KMS-11 (cell line): ENCODE measurements around the gene SAT2.
"Not testable (repeated sequence)": the region's sequence is repeated elsewhere in the genome, so short reads cannot be mapped to it uniquely, and the experiment has no call there.

ENCODE experiments used
- H2AFZ ChIP-seq: fragments of 200-600 bp; sonication (generic); 2 replicates; pipeline ENCODE4 v1.6.1; 2016; ENCODE audit warnings: antibody characterized with exemption, mixed run types, low read depth
- H3K27ac ChIP-seq: fragments of 200-600 bp; sonication (generic); 2 replicates; pipeline ENCODE4 v1.6.1; 2016; ENCODE audit warnings: mild to moderate bottlenecking, mixed run types
- H3K27me3 ChIP-seq: fragments of 200-600 bp; sonication (generic); 2 replicates; pipeline ENCODE4 v1.6.1; 2017; ENCODE audit warnings: mild to moderate bottlenecking, low read depth, mixed run types, moderate library complexity; ENCODE audit not compliant: insufficient read depth
- H3K36me3 ChIP-seq: fragments of 200-600 bp; sonication (generic); 2 replicates; pipeline ENCODE4 v1.6.1; 2017; ENCODE audit warnings: mild to moderate bottlenecking, mixed run types; ENCODE audit not compliant: insufficient read depth
- H3K4me1 ChIP-seq: fragments of 200-600 bp; sonication (generic); 2 replicates; pipeline ENCODE4 v1.6.1; 2016; ENCODE audit warnings: mild to moderate bottlenecking, low read depth, mixed run types; ENCODE audit not compliant: poor library complexity, severe bottlenecking
- H3K4me2 ChIP-seq: fragments of 200-600 bp; sonication (generic); 2 replicates; pipeline ENCODE4 v1.7.0; 2016; ENCODE audit warnings: mild to moderate bottlenecking, mixed run types
- H3K4me3 ChIP-seq: fragments of 200-600 bp; sonication (generic); IDR thresholded peaks from 2 replicates; pipeline ENCODE4 v1.6.1; 2017; ENCODE audit warnings: low read depth, low read length, mixed read lengths; ENCODE audit not compliant: insufficient read depth
- H3K79me2 ChIP-seq: fragments of 200-600 bp; sonication (generic); 2 replicates; pipeline ENCODE4 v1.6.1; 2016; ENCODE audit warnings: low read depth, mixed run types; ENCODE audit not compliant: insufficient read depth
- H3K9ac ChIP-seq: fragments of 200-600 bp; sonication (generic); 2 replicates; pipeline ENCODE4 v1.6.1; 2016; ENCODE audit warnings: mild to moderate bottlenecking, mixed run types
- H4K20me1 ChIP-seq: fragments of 200-600 bp; sonication (generic); 2 replicates; pipeline ENCODE4 v1.6.1; 2016; ENCODE audit warnings: mild to moderate bottlenecking, mixed run types; ENCODE audit not compliant: insufficient read depth
- TF ChIP-seq, protein P1 (sequence below): fragments of 200-600 bp; sonication (generic); conservative IDR thresholded peaks from 2 replicates; pipeline ENCODE4 v1.6.1; 2017; ENCODE audit warnings: low read depth, mild to moderate bottlenecking, antibody characterized with exemption, low read length, moderate library complexity, mixed read lengths

The SAT2 gene

DNA sequence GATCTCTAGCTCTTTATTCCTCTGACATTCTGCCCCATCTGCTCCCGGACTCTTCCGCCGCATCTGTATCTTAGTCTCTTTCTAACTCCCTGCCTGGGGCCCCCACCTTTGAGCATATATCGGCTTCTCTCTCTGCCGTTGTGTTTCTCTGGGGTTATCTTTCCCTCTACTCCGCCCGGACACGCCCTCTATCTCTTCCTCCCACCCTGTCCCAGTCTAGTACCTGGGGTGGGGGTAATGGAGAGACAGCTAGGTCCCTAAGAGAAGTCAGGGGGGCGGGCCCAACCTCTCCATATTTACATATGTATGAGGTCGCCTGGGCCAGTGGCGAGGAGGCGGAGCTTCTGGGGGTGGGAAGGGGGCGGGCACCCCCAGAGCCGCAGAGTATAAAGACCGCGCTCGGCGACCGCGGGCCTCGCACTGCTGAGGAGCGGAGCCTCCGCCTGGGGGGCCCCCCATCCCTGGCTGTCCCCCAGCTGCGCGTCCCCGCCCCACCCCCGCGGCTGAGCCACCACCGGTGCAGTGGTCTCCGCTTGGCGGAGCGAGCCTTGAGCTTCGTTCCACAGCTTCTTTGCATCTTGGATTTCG lies 23.0 kb upstream of the SAT2 start, which contains the start of gene ATP1B2:
TSS of gene ATP1B2 (plus strand) at position 418 of the 588 bp plus-strand sequence. CDS start 593 bp downstream, outside the sequence.
- H2AFZ ChIP-seq: no peak within 1 kb of the TSS
- H4K20me1 ChIP-seq: no peaks in the 10 kb centered on the region
- no peaks in the 10 kb centered on the region for H3K36me3 ChIP-seq
- no peaks in the 10 kb centered on the region for H3K4me1 ChIP-seq
- H3K27me3 ChIP-seq: no peaks in the 10 kb centered on the region
- no peak within 1 kb of the TSS for H3K27ac ChIP-seq
- H3K79me2 ChIP-seq: no peaks in the 10 kb centered on the region
- no peak within 1 kb of the TSS for H3K4me3 ChIP-seq
- H3K4me2 ChIP-seq: no peak within 1 kb of the TSS
- no peak within 1 kb of the TSS for H3K9ac ChIP-seq
- TF ChIP-seq, protein P1, sequence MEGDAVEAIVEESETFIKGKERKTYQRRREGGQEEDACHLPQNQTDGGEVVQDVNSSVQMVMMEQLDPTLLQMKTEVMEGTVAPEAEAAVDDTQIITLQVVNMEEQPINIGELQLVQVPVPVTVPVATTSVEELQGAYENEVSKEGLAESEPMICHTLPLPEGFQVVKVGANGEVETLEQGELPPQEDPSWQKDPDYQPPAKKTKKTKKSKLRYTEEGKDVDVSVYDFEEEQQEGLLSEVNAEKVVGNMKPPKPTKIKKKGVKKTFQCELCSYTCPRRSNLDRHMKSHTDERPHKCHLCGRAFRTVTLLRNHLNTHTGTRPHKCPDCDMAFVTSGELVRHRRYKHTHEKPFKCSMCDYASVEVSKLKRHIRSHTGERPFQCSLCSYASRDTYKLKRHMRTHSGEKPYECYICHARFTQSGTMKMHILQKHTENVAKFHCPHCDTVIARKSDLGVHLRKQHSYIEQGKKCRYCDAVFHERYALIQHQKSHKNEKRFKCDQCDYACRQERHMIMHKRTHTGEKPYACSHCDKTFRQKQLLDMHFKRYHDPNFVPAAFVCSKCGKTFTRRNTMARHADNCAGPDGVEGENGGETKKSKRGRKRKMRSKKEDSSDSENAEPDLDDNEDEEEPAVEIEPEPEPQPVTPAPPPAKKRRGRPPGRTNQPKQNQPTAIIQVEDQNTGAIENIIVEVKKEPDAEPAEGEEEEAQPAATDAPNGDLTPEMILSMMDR: no peak

DNA sequence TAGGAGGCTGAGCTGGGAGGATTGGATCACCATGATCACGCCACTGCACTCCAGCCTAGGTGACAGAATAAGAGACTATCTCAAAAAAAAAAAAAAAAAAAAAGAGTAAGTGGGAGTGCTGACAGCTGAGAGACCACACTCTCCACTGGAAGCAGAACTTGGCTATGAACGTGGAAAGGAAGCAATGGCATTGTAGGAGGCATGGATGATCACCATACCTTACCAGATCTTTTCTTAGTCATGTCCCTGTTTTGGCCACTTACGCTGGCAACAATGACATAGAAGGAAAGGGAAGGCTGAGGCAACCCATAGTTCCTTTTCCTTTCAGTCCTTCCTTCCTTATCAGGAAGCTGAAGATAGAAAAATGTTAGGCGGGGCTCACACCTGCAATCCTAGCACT lies 19.4 kb upstream of the SAT2 start:
- no peaks in the 10 kb centered on the region for H3K4me1 ChIP-seq
- no peak overlapping the region for H3K9ac ChIP-seq
- H3K79me2 ChIP-seq: no peaks in the 10 kb centered on the region
- H3K4me2 ChIP-seq: no peak overlapping the region
- TF ChIP-seq, protein P1: no peak
- H2AFZ ChIP-seq: no peak overlapping the region
- H3K4me3 ChIP-seq: no peak overlapping the region
- H3K36me3 ChIP-seq: no peaks in the 10 kb centered on the region
- no peak overlapping the region for H3K27ac ChIP-seq
- no peaks in the 10 kb centered on the region for H4K20me1 ChIP-seq
- H3K27me3 ChIP-seq: no peaks in the 10 kb centered on the region

DNA sequence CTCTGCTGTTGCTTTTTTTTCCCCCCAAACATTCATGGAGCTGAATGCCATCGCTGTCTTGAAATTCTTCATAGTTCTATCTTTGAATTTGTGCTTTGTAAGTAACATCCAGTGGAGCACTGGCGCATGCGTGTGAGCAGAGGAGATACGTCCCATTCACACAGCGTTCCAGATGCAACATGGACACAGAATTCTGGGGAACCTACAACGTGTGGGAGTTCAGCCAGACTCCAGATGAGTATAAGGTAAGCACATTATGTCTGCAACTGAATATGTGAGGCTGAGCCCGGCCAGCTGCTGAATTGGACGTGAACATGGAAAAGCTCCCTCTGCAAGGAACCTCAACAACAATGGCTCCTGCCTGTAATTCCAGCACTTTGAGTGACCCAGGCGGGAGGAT lies 18.8 kb upstream of the SAT2 start:
- Histone ChIP-seq H3K4me2 (no peak overlapping the region), H3K27me3 (no peaks in the 10 kb centered on the region), H3K79me2 (no peaks in the 10 kb centered on the region), H3K9ac (no peak overlapping the region), H3K4me1 (no peaks in the 10 kb centered on the region), H4K20me1 (no peaks in the 10 kb centered on the region), H3K4me3 (no peak overlapping the region), H3K36me3 (no peaks in the 10 kb centered on the region), H3K27ac (no peak overlapping the region), H2AFZ (no peak overlapping the region)
- TF ChIP-seq, protein P1: no peak

DNA sequence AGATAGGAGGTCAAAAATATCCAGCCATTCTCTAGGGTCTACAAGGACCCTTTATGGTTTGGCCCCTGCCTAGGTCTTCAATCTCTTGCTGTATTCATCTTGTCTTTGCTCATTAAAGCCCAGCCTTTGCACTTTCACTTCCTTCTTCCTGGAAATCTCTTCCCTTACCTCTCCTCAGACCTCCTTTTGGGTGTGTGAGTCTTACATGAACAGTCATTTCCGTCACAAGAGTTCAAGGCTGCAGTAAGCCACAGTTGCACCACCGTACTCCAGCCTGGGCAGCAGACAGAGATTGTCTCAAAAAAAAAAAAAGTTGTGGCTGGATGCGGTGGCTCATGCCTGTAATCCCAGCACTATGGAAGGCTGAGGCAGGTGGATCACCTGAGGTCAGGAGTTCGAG lies 17.2 kb upstream of the SAT2 start:
- no peaks in the 10 kb centered on the region for H3K79me2 ChIP-seq
- no peaks in the 10 kb centered on the region for H3K4me1 ChIP-seq
- TF ChIP-seq, protein P1: no peak
- H3K4me2 ChIP-seq: no peak overlapping the region
- H2AFZ ChIP-seq: no peak overlapping the region
- no peaks in the 10 kb centered on the region for H3K36me3 ChIP-seq
- H3K4me3 ChIP-seq: no peak overlapping the region
- no peaks in the 10 kb centered on the region for H4K20me1 ChIP-seq
- H3K9ac ChIP-seq: no peak overlapping the region
- no peaks in the 10 kb centered on the region for H3K27me3 ChIP-seq
- H3K27ac ChIP-seq: no peak overlapping the region

DNA sequence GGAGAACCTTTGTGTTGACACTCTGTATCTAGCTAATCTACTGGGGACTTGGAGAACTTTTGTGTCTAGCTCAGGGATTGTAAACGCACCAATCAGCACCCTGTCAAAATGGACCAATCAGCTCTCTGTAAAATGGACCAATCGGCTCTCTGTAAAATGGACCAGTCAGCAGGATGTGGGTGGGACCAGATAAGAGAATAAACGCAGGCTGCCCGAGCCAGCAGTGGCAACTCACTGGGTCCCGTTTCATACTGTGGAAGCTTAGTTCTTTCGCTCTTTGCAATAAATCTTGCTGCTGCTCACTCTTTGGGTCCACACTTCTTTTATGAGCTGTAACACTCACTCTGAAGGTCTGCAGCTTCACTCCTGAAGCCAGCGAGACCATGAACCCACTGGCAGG lies 14.0 kb upstream of the SAT2 start:
- H3K4me2 ChIP-seq, H2AFZ ChIP-seq, H3K9ac ChIP-seq, H3K79me2 ChIP-seq, H3K27me3 ChIP-seq, H3K27ac ChIP-seq, H3K4me1 ChIP-seq, H3K36me3 ChIP-seq, H3K4me3 ChIP-seq, H4K20me1 ChIP-seq: not testable (repeated sequence)
